Motor neuron (in vitro differentiated cells): ENCODE results near the gene SPO11. TPM values are rescaled to one million over a fixed set of nuclear protein-coding genes. Genes with fewer than 3 reads are reported as not detected.
A peak's percentile ranks its signal among the peaks of the same experiment; 100 is the strongest.
"Not testable (repeated sequence)": the region's sequence is repeated elsewhere in the genome, so short reads cannot be mapped to it uniquely, and the experiment has no call there.

Source experiments
- ATAC-seq, 8 experiments: fragments of 200-7000 bp; cut with Tn5 transposase; replicated peaks in 6 of 8; 2 replicates each; pipeline ENCODE4 v1.8.0; 2021; ENCODE audit warnings: mild to moderate bottlenecking in 8 of 8, moderate library complexity in 8 of 8
- H3K27ac ChIP-seq, 2 donors: fragments of 250-450 bp; sonication (Bioruptor Pico); 2 replicates each; pipeline ENCODE4 v1.9.0; 2021; ENCODE audit warnings: antibody characterized with exemption in 2 of 2, mild to moderate bottlenecking in 2 of 2, moderate library complexity in 1 of 2
- H3K4me1 ChIP-seq, 2 donors: fragments of 250-450 bp; sonication (Bioruptor Pico); replicated peaks in 1 of 2; 2 replicates each; pipeline ENCODE4 v1.6.1; 2021; ENCODE audit warnings: antibody characterized with exemption in 2 of 2, mild to moderate bottlenecking in 2 of 2, moderate library complexity in 1 of 2
- H3K4me3 ChIP-seq, 5 donors: fragments of 250-450 bp; sonication (Bioruptor Pico); 2 replicates each; pipeline ENCODE4 v1.9.0; 2021; ENCODE audit warnings: antibody characterized with exemption in 5 of 5, mild to moderate bottlenecking in 5 of 5, moderate library complexity in 4 of 5
- WGBS, 10 experiments: fragments of 450-650 bp; shearing (Covaris generic); methylation state at CpG; one replicate each; pipeline ENCODE4 v1.0.0; 2022; 5-methylcytosine and 5-hydroxymethylcytosine counted together
- in situ Hi-C, 9 experiments: fragments of 400-800 bp; cut with MboI; loops; one replicate each; pipeline ENCODE4 v1.15.0; 2021; ENCODE audit warnings: low sequenced_read_pairs in 9 of 9, low pct_unique_long_range_greater_than_20kb in 2 of 9; ENCODE audit not compliant: unreplicated experiment in 9 of 9
- total RNA-seq, 8 experiments: library from RNA; unstranded; fragments of 300-600 nt; gene quantifications; 2 replicates each; pipeline versions ENCODE4 v1.2.3 to v1.2.4, GENCODE V29; 2022

SPO11 gene
- total RNA-seq, 8 experiments from 2014 or later: not detected

- Histone ChIP-seq H3K4me3 (peak overlapping the region; percentile 79 to 98 (median 85)), H3K27ac (peak overlapping the region; percentile 86 to 91)
- H3K4me1 ChIP-seq, ATAC-seq, in situ Hi-C loops: not testable (repeated sequence)
- WGBS, 10 experiments: 80% methylated on average over 1 of the region's 24 CpGs; no CpG with 5 or more reads in 9 of the 10 experiments
Observed at GRCh38 chr20:57350726-57351041, 21.1 kb downstream of the SPO11 start.

- in situ Hi-C loops: no loop called here
Observed at GRCh38 chr20:57351042-57351783, 21.6 kb downstream of the SPO11 start, which contains the start of gene RAE1. Gene RAE1, plus strand, starts transcription at chr20:57351255. Its CDS starts 2,784 bp downstream, at chr20:57354039.

DNA sequence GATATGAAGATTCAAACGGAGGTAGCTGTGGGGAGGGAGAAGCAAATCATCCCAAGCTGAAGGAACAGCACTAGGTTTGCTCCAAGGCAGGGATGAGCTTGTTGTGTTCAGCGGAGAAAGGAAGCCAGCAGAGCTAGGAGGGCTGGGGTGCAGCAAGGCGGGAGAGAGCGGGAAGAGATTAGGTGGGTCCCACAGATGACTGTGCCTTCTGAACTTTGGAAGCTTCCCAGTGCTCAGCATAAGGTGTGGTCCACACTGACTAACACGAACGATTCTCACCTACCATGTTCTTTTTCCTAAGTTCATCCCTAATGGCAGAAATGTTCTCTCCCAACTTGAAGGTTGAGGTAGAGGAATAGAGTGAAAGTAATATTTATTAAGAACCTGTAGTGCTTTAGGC is 22.7 kb downstream of the SPO11 start:
- H3K4me1 ChIP-seq: peaks cover 6 to 8% of the 10 kb centered on the region in 2 donors
- 0 to 100% (median 61%) methylated on average over 1 to 4 of the region's 6 CpGs for WGBS, 10 experiments
- H3K27ac ChIP-seq: no peak overlapping the region
- in situ Hi-C loops: no loop called here
- peak in 2 of 8 experiments; percentile 6 to 28 for ATAC-seq
- peak overlapping the region in 1 of 5 donors; percentile 85 for H3K4me3 ChIP-seq

More at GRCh38 chr20:57351042-57351783, 21.6 kb downstream of the SPO11 start, which contains the start of gene RAE1:
- peak within 1 kb of the TSS; percentile 86 to 91 for H3K27ac ChIP-seq
- peak; percentile 80 to 94 (median 90) for ATAC-seq
- 0 to 3% (median 0%) methylated on average over 1 to 10 of the region's 64 CpGs; no CpG with 5 or more reads in 5 of the 10 experiments for WGBS, 10 experiments
- peak within 1 kb of the TSS; percentile 79 to 98 (median 85) for H3K4me3 ChIP-seq
- peaks cover 6 to 8% of the 10 kb centered on the region in 2 donors for H3K4me1 ChIP-seq

DNA sequence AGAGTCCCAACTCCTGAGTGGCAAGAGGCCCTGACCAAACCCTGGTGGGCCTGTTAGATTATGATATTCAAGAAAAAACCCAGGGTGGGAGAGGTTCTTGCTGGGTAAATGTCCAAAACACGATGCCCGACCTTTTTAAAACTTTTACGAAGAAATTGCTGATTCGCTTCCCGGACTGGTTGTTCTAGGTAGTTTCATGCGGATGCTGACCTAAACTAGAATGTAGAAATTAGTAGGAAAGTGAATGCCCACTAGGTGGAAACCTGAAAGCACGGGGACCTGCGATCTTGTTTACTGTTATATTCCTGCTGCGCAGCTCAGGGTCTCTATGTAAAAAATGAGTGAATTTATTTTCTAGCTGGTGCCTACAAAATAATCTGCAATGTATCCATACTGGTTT is 23.7 kb downstream of the SPO11 start:
- in situ Hi-C loops: no loop called here
- 91 to 100% (median 95%) methylated on average over 2 to 9 of the region's 9 CpGs; no CpG with 5 or more reads in 1 of the 10 experiments for WGBS, 10 experiments
- no peak overlapping the region for H3K4me3 ChIP-seq

GRCh38 chr20:57361517-57361916 is 31.9 kb downstream of the SPO11 start:
- H3K4me3 ChIP-seq: no peak overlapping the region
- in situ Hi-C loops: no loop called here
- no peaks in the 10 kb centered on the region for H3K4me1 ChIP-seq
- 9 to 100% (median 87%) methylated on average over 2 to 6 of the region's 6 CpGs; no CpG with 5 or more reads in 2 of the 10 experiments for WGBS, 10 experiments
- H3K27ac ChIP-seq: no peak overlapping the region
- ATAC-seq: peak in 2 of 8 experiments; percentile 77 to 92

More for the DNA sequence above, 23.7 kb downstream of the SPO11 start:
- peaks cover 6 to 8% of the 10 kb centered on the region in 2 donors for H3K4me1 ChIP-seq
- no peak overlapping the region for H3K27ac ChIP-seq
- no peak for ATAC-seq

DNA sequence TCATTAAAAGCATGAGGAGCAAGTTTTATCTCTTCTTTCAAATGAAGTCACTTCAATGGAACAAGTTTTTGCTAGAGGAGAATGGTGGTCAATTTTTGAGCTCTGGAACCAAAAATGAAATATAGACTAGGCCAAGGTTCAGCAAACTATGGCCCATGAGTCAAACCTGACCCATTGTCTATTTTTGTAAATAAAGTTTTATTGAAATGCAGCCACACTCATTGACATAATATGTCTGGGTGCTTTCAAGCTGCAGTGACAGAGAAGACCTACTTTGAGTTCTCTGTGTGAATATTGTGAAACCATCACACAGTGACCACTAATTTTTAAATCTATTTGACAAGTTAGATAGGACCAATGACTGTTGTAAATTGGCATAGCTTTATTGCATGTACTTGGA is 34.8 kb downstream of the SPO11 start:
- Histone ChIP-seq H3K4me1 (no peaks in the 10 kb centered on the region), H3K4me3 (no peak overlapping the region), H3K27ac (no peak overlapping the region)
- no peak for ATAC-seq
- in situ Hi-C loops: no loop called here

GRCh38 chr20:57369596-57369995 is 40.0 kb downstream of the SPO11 start:
- in situ Hi-C loops: no loop called here
- WGBS, 10 experiments: 79 to 100% (median 100%) methylated on average over 1 to 3 of the region's 3 CpGs; no CpG with 5 or more reads in 6 of the 10 experiments
- Histone ChIP-seq H3K4me1 (no peaks in the 10 kb centered on the region), H3K4me3 (no peak overlapping the region), H3K27ac (no peak overlapping the region)
- ATAC-seq: no peak

DNA sequence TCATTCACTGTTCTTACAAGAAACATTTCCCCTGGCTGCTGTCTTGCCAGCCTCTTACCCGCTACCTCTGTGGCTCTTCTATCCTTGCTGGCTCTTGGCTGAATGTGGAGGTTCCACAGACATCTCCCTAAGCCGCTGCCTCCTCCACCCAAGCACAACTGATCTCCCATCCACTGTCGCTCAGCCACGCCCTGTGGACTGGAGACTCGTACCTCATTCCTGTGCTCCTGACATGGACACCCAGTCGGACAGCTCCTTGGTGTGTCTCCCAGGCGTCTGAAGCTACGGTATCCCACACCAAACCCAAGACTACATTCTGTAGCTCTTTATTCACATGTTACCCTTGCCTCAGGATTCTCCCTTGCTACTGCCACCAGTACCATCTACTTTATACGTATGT is 40.7 kb downstream of the SPO11 start:
- Histone ChIP-seq H3K4me3 (no peak overlapping the region), H3K4me1 (no peaks in the 10 kb centered on the region), H3K27ac (no peak overlapping the region)
- in situ Hi-C loops: no loop called here
- no peak for ATAC-seq
- 80 to 100% (median 94%) methylated on average over 1 to 4 of the region's 9 CpGs; no CpG with 5 or more reads in 3 of the 10 experiments for WGBS, 10 experiments

GRCh38 chr20:57371363-57371762 is 41.8 kb downstream of the SPO11 start:
- 83 to 100% (median 100%) methylated on average over 1 to 4 of the region's 4 CpGs; no CpG with 5 or more reads in 1 of the 10 experiments for WGBS, 10 experiments
- no peak for ATAC-seq
- in situ Hi-C loops: no loop called here
- no peak overlapping the region for H3K4me3 ChIP-seq
- no peaks in the 10 kb centered on the region for H3K4me1 ChIP-seq
- H3K27ac ChIP-seq: no peak overlapping the region

- no peak overlapping the region for H3K4me3 ChIP-seq
- WGBS, 10 experiments: 89 to 100% (median 96%) methylated on average over 3 to 6 of the region's 9 CpGs; no CpG with 5 or more reads in 6 of the 10 experiments
- no peaks in the 10 kb centered on the region for H3K4me1 ChIP-seq
- H3K27ac ChIP-seq: no peak overlapping the region
- ATAC-seq: no peak
- in situ Hi-C loops: no loop called here
Observed at GRCh38 chr20:57372157-57372556, 42.6 kb downstream of the SPO11 start.

- Histone ChIP-seq H3K4me3 (no peak overlapping the region), H3K4me1 (no peaks in the 10 kb centered on the region), H3K27ac (no peak overlapping the region)
- no peak for ATAC-seq
- in situ Hi-C loops: no loop called here
- 40 to 100% (median 96%) methylated on average over 1 to 10 of the region's 25 CpGs; no CpG with 5 or more reads in 2 of the 10 experiments for WGBS, 10 experiments
Observed at GRCh38 chr20:57372581-57373350, 43.2 kb downstream of the SPO11 start.

DNA sequence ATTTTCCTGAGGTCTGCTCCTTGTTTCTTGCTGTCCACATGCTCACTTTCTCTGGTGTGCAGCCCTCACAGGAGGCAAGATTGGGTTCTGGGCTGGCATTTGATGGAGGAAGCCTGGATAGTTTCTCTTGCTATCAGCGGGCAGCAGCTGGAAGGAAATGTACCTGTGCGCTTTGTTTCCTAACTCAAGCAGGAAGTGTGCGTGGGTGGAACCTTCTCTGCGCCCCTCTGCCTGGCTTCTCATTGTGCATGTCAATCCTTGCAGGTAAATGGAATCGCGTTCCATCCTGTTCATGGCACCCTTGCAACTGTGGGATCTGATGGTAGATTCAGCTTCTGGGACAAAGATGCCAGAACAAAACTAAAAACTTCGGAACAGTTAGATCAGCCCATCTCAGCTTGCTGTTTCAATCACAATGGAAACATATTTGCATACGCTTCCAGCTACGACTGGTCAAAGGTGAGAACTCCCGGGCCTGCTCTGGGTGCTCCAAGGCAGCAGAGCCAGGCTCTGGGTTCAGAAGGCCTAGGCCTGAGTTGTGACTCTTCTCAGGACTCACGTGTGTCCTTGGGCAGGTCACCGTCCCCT is 44.8 kb downstream of the SPO11 start:
- in situ Hi-C loops: no loop called here
- ATAC-seq: no peak
- Histone ChIP-seq H3K4me1 (no peaks in the 10 kb centered on the region), H3K27ac (no peak overlapping the region), H3K4me3 (no peak overlapping the region)
- whole genome bisulfite sequencing, 10 experiments: 61 to 100% (median 89%) methylated on average over 1 to 12 of the region's 12 CpGs; no CpG with 5 or more reads in 1 of the 10 experiments
